ENCODE measurements around the gene RFX8.

- no peak for TF ChIP-seq EZH2 (IDR thresholded peaks at IDR 0.05; ENCODE audit: borderline replicate concordance, low read depth, low read length, severe bottlenecking)
- TF ChIP-seq CTCF (IDR thresholded peaks at IDR 0.05; ENCODE audit: extremely low read depth in 1 of 2, insufficient read depth in 1 of 2, low read depth in 1 of 2, low read length in 2 of 2): no peak
- no peak for TF ChIP-seq POLR2AphosphoS5 (IDR thresholded peaks at IDR 0.05; ENCODE audit: insufficient read depth, low read depth, low read length)
- TF ChIP-seq MYC (IDR thresholded peaks at IDR 0.05; ENCODE audit: low read depth, low read length): no peak
Observed at GRCh38 chr2:101399021-101399799, 75.7 kb downstream of the RFX8 start.

All from endothelial cell of umbilical vein (primary cell).